Middle frontal gyrus (tissue), 1 donor: Measurements from ENCODE around the gene ARHGDIB.

ENCODE experiments used
- DNase-seq: peaks from one replicate; pipeline ENCODE4 v3.0.0-alpha.2; 2015; ENCODE audit warnings: low spot score; ENCODE audit errors: extremely low spot score

ARHGDIB gene

DNA sequence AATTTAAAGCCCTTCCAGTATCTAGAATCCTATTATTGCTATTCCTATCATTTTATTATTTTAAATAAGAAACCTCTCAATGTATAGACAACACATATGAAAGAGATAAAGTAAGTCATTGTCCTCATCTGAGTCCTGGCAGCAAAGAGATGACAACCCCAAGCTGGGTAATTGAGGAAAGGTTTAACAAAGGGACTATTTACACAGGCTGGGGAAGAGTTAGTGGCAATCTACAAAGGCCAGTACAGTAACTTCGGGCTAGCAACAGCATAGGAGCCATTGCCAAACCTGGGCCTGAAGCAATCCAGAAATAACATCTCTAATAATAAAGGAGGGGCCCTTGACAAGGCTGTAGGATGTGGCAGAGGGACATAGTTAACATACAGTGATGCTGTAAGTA lies 22.6 kb upstream of the ARHGDIB start:
- DNase-seq = no peak

GRCh38 chr12:14982991-14983390 lies 21.6 kb upstream of the ARHGDIB start:
- no peak for DNase-seq

GRCh38 chr12:14982562-14982961 lies 21.2 kb upstream of the ARHGDIB start:
- no peak for DNase-seq

DNA sequence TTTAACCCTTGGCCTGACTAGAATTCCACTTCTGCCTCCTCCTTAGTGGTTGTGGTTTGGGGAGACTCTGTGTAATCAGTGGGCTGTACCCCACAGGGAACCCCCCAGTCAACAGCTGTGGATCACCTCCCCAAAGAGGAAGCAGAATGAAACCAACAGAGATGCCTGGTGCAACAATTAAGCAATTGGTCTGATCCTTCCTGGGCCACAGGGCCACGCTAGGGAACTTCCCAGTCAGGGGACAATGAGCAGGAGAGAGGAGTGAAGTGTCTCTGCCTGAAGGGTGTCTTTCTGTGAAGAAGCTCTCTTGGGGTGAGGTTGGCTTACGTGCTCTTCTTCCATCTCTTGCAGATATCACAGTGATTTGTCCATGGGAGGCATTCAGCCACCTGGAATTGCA lies 19.6 kb upstream of the ARHGDIB start:
- DNase-seq = no peak

- no peak for DNase-seq
These were observed 18.1 kb upstream of the ARHGDIB start for GRCh38 chr12:14979468-14979867.

GRCh38 chr12:14976658-14977057 lies 15.3 kb upstream of the ARHGDIB start:
- no peak for DNase-seq

DNA sequence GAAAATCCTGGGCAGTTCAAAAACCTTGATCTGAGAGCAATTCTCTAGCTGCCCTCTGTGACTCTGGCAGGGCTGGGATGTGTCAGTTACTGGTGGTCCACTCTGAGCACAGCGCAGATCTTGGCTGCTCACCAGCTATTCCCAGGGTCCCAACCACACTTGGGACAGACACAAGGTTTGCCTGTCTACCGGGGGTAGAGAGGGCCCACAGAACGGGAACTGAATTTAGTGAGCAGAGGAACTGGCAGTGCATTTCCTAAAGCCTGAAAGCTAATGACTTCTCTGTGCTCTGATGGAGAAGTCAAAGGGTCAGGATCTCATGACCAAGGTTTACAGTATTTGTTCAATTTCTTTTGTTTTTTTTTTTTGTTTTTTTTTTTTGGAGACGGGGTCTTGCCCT lies 14.1 kb upstream of the ARHGDIB start:
- DNase-seq = no peak

GRCh38 chr12:14974633-14975032 lies 13.2 kb upstream of the ARHGDIB start:
- DNase-seq = no peak

- no peak for DNase-seq
These were observed 11.4 kb upstream of the ARHGDIB start, which contains the start of gene PDE6H for GRCh38 chr12:14972816-14973215. Gene PDE6H, plus strand, starts transcription at chr12:14973042. Its CDS starts 4,971 bp downstream, at chr12:14978013.

GRCh38 chr12:14970473-14970872 lies 9.1 kb upstream of the ARHGDIB start:
- no peak for DNase-seq

GRCh38 chr12:14968478-14968877 lies 7.1 kb upstream of the ARHGDIB start:
- no peak for DNase-seq

DNA sequence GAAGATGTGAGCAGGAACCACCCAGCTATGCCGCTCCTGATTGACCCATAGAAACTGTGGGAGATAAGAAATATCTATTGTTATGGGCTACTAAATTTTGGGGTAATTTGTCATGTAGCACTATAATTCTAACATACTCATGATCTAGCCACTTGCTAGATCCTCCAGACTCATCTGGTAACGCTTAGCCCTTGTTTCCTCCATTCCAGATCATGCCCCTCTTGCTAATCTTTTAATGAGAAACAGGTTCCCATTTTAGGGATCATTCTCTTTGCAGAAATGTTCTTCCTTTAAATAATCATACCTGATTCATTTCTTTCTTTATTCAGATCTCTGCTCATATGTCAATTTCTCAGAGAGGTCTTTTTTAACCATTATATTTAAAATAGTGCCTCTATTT lies 3.8 kb upstream of the ARHGDIB start:
- DNase-seq = no peak

GRCh38 chr12:14964406-14964805 lies 3.0 kb upstream of the ARHGDIB start:
- DNase-seq = no peak

GRCh38 chr12:14963520-14963919 lies 2.1 kb upstream of the ARHGDIB start:
- DNase-seq = no peak

DNA sequence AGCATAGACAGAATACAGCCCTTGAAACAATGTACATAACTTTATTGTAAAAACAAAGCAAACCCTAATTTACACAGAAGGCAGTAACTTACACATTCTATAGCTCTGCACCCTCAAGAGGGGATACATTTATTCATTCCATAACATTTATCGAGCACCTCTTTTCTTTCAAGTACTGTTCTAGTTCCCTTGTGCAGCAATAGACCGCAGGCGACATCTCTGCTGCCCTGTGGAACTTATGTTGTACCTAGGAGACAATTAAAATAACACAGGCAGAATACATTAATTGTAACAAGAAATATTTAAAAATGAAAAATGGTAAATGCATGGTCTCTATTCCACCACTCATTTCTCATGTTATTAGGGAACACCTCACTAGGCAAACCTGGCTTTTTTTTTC lies 1.4 kb upstream of the ARHGDIB start:
- no peak for DNase-seq

- no peak for DNase-seq
These were observed 745 bp upstream of the ARHGDIB start for GRCh38 chr12:14962153-14962539.

DNA sequence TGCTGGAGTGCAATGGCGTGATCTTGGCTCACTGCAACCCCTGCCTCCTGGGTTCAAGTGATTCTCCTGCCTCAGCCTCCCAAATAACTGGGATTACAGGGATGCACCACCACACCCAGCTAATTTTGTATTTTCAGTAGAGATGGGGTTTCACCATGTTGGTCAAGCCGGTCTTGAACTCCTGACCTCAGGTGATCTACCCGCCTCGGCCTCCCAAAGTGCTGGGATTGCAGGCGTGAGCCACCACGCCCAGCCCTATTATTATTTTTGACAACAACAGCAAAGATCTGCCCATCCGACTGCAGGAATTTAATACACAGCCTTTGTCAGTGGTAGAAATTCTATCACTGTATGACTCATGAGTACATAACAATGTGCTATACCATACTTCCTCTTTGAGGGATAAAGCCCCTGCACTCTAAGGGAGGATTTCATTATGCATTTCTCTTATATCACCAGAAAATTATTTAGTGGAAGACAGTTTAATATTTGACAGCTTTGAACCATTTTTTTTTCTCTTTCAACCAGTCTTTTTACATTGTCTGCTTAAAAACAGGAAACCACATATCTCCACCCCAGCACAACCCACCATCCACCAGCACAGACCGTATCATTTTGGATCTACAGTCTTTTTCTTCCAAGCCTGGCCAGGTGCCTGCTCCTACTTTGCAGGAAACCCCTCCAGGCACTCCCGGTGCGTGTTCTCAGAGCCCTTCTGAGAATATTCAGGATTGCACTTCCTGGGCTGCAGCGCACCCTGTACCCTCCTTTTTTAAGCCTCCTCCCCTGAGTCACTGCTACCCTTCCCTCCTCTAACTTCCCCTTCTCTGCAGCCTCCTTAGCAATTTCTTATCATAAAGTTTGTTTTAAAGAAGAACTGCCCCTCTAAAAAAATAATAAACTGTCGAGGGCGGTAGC lies 594 bp downstream of the ARHGDIB start:
- DNase-seq = no peak

DNA sequence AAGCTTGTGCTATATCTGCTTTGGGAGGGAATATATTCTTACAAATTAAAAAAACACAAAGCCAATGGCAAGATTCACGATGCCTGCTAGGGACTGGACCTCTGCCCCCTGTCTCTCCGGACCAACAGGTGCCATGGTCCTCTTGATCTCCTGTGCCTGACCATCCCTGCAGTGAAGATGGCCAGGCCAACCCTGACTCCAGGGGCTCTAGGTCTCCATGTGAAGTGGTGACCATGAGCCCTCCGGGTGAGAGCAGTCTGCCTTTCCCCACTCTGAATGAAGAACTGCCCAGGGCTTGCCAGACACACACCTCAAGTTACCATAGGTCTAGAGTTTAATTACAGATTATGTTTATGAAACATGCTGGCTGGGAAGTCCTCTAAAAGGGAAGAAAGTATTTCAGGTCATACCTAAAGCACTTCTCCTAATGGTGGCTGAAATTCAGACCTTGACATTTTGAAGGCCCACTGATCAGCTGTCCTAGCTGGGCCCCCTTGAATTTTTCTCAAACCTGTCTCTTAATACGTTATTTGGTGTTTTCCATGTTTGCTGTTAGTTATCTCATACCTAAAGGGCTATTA lies 1.4 kb downstream of the ARHGDIB start:
- DNase-seq = no peak

DNA sequence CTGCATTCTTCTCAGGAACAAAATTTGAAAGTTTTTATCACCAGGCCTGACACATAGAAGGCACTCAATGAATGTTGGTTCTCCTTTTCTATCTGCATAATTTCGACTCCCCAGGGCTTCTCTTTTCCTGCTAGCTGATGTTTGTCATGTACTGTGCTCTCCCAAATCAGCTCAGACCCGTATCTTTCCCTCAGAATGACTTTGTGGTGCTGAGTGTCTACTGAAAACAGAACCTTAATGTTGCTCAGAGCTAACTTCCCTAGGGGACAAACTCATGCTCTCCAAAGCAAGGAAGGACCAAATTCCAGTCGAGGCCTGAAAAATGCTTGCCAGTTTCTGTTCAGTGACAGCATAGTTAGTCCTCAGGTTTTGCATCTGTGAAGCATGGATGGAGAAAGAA lies 1.9 kb downstream of the ARHGDIB start:
- DNase-seq = no peak

DNA sequence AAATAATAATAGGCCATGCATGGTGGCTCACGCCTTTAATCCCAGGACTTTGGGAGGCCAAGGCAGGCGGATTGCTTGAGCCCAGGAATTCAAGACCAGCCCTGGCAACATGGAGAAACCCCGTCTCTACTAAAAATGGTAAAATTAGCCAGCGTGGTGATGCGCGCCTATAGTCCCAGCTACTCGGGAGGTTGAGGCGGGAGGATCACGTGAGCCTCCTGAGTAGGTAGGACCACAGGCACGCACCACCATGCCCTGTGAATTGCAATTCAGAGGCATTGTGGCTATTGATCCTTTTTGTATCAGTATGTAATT lies 2.3 kb downstream of the ARHGDIB start:
- no peak for DNase-seq

DNA sequence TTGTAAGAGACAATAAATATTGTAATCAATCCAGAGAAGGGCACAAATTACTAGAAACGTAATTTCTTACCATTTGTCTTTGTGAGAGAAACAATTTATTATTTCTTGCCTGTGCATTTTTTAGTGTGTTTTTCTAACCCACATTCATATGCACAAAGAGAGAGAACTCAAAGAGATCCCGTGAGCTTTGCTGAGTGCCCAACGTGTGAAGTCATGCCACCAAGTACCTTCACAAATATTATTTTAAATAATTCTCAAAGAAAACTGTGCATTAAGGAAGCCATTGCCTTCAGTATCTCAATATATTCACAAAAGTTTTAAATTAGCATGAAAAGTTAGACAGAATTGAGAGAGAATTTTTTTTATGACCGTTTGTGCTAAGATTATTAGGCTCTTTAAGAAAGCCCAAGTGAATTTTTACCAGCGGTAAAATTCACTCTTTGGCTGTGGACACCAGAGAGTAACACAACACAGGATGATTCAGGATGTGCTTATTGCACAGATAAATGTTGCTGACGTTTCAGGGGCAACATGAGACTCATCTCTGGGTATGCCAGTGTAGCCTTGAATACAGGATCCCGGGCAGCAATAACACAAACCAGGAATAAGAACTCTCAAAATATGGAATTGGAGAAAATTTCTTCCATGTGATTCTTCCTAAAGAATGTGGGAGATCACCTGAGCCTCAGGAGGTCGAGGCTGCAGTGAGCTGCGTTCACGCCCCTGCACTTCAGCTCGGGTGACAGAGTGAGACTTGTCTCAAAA lies 2.9 kb downstream of the ARHGDIB start:
- DNase-seq = no peak

GRCh38 chr12:14957551-14958168 lies 3.7 kb downstream of the ARHGDIB start:
- no peak for DNase-seq
